Activated CD4-positive, alpha-beta T cell treated with anti-CD3 and anti-CD28 coated beads, Interleukin-2, amount 10 ng/mL, durations not matched to agents 7 days and 5 days (primary cell): ENCODE measurements around the gene UCKL1. TPM values are rescaled to one million over a fixed set of nuclear protein-coding genes. Genes with fewer than 3 reads are reported as not detected.
A peak's percentile ranks its signal among the peaks of the same experiment; 100 is the strongest.

Experiments
- CTCF ChIA-PET: fragments of 350-600 bp; sonication (Branson Sonifier 250); formaldehyde crosslinking; loops from one replicate; lab custom pipeline; 2021; ENCODE audit warnings: antibody characterized with exemption; lab: Charles Lee
- POLR2A ChIA-PET: fragments of 350-600 bp; sonication (Branson Sonifier 250); formaldehyde crosslinking; loops from one replicate; lab custom pipeline; 2021; ENCODE audit warnings: antibody characterized with exemption; lab: Charles Lee
- DNase-seq: peaks from one replicate; pipeline ENCODE4 v3.0.0-alpha.2; 2020
- H3K27ac Mint-ChIP-seq: one replicate; pipeline ENCODE4 v1.8.0; 2021; ENCODE audit warnings: mild to moderate bottlenecking, moderate library complexity, mixed read lengths
- H3K27me3 Mint-ChIP-seq: one replicate; pipeline ENCODE4 v1.8.0; 2021; ENCODE audit warnings: mixed read lengths
- H3K36me3 Mint-ChIP-seq: one replicate; pipeline ENCODE4 v1.8.0; 2021; ENCODE audit warnings: low read depth, mixed read lengths
- H3K4me1 Mint-ChIP-seq: one replicate; pipeline ENCODE4 v1.8.0; 2021; ENCODE audit warnings: mixed read lengths
- H3K4me3 Mint-ChIP-seq: one replicate; pipeline ENCODE4 v1.8.0; 2021; ENCODE audit warnings: mild to moderate bottlenecking, moderate library complexity, mixed read lengths
- H3K9me3 Mint-ChIP-seq: one replicate; pipeline ENCODE4 v1.8.0; 2021; ENCODE audit warnings: mixed read lengths
- total RNA-seq, 2 experiments: library from RNA; stranded (reverse); gene quantifications; one replicate each; pipeline ENCODE4 v1.2.3, GENCODE V29; 2021

Gene UCKL1
- total RNA-seq, 2 experiments from 2014 or later = 37.8 to 41.0 TPM

DNA sequence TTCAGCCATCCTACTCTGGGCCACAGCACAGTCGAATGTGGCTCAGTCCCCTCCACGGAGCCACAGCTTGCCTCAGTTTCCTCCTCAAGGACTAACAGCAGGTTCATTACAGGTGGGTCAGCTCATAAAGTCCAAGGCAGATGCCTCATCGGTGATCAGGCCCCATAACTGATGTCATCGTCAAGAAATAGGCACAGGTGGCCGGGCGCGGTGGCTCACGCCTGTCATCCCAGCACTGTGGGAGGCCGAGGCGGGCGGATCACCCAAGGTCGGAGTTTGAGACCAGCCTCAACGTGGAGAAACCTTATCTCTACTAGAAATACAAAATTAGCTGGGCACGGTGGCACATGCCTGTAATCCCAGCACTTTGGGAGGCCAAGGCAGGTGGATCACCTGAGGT lies 3.4 kb downstream of the UCKL1 start:
- CTCF ChIA-PET = interaction anchor here (0.7 to 1.6 kb wide), 4 partner anchors 10 to 186 kb away, joined by 3 to 7 read pairs (median 4); partner anchors contain the start of gene SAMD10
- Mint-ChIP-seq H3K4me3 (no peak overlapping the region), H3K27ac (no peak overlapping the region), H3K27me3 (no peaks in the 10 kb centered on the region), H3K4me1 (peaks cover 58% of the 10 kb centered on the region), H3K9me3 (no peaks in the 10 kb centered on the region), H3K36me3 (peaks cover 5% of the 10 kb centered on the region)
- no peak for DNase-seq
- POLR2A ChIA-PET = no interaction called here

DNA sequence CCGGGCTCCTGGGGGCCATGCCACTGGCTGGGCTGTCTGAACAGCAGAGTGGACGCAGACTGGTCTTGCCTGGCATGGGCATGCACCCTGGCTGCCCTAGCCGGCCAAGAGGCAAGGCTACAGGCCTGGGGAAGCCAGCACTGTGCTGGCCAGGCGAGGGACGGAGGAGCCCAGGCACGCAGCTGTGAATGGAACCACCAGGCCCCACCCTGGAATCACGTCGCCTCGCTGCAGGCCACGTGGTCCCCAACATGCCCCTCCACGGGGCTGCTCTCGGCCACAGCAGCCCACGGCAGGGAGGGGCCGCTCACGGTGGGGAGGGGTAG lies 4.0 kb downstream of the UCKL1 start:
- H3K27ac Mint-ChIP-seq = no peak overlapping the region
- no peak for DNase-seq
- H3K36me3 Mint-ChIP-seq = peaks cover 5% of the 10 kb centered on the region
- CTCF ChIA-PET = interaction anchor here (1.4 to 1.6 kb wide), 3 partner anchors 9 to 86 kb away, joined by 3 to 7 read pairs (median 4); partner anchors contain the start of gene SAMD10
- H3K4me1 Mint-ChIP-seq = peaks cover 58% of the 10 kb centered on the region
- H3K9me3 Mint-ChIP-seq = no peaks in the 10 kb centered on the region
- H3K4me3 Mint-ChIP-seq = no peak overlapping the region
- POLR2A ChIA-PET = no interaction called here
- H3K27me3 Mint-ChIP-seq = no peaks in the 10 kb centered on the region

DNA sequence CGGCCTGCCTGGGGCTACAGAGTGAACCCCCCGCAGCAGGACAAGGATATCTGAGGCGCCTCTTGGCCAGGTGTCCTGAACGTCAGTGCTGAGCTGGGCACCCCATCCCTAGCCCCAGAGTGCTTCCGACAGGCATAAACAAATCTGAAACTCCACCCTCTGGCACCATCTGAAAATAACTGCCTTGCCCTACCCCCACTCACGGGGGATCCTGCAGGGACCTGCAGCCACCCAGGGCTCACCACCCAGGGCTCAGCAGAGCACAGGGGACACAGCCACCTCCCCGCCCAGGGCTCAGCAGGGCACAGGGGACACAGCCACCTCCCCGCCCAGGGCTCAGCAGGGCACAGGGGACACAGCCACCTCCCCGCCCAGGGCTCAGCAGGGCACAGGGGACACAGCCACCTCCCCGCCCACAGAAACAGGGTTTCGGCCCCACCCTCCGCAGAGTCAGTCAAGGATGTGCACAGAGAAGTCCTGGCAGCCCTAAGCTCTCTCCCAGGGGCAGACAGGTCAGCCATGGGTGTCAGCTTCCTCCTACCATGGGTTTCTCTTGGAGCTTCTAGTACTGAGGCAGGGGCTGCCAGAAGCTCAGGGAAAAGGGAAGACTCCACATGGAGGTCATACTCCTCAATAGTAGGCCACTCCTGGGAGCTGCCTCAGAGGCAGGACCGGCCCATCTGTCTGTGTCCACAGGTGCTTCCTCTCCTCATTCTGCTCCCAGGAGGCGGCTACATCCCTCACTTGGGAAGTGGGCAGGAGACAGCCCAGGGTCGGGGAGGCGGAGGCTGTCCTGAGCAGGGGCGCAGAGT lies 4.6 kb downstream of the UCKL1 start:
- peaks cover 5% of the 10 kb centered on the region for H3K36me3 Mint-ChIP-seq
- POLR2A ChIA-PET = no interaction called here

DNA sequence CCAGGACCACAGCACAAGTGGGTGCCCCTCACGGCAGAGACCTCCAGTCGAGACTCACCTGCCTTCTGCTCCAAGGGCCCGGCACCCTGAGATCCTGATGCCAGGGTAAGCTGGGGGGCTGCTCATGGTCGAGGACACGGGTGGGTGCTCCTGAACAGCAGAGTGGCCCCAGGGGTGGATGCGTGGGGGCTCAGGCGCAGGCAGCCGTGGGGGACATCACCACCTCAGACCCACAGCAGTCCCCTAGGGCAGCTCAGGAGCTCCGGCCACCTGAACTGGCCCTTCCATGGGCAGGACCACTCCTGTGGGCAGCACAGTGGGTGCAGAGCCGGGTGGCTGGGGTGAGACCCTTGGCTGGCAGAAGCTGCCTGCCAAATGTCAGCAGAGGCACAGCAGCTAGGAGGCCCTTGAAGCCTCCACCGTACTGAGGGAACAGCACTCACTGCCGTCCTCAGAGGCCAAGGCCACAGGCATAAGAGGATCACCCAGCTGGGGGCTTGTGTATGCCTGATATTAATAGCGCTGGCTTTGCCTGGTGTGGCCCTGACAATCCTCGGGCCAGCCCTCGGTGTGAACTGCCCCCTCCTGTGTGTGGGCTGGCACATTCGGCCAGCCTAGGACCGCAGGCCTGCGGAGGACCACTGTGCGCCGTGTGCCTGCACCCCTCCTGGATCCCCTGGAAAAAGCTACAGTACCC lies 5.4 kb downstream of the UCKL1 start:
- Mint-ChIP-seq H3K27me3 (no peaks in the 10 kb centered on the region), H3K4me3 (no peak overlapping the region), H3K27ac (no peak overlapping the region), H3K36me3 (peaks cover 5% of the 10 kb centered on the region), H3K9me3 (no peaks in the 10 kb centered on the region), H3K4me1 (peaks cover 60% of the 10 kb centered on the region)
- ChIA-PET POLR2A (no interaction called here), CTCF (interaction anchor here (1.0 kb wide), 1 partner anchor 414 kb away, joined by 5 read pairs; the partner anchor contains the start of gene PTK6)
- no peak for DNase-seq

More for the DNA sequence above, 4.6 kb downstream of the UCKL1 start:
- Mint-ChIP-seq H3K9me3 (no peaks in the 10 kb centered on the region), H3K27me3 (no peaks in the 10 kb centered on the region), H3K4me1 (peaks cover 60% of the 10 kb centered on the region), H3K4me3 (no peak overlapping the region), H3K27ac (peak overlapping the region; percentile 9)
- DNase-seq = no peak
- CTCF ChIA-PET = interaction anchor here (1.0 to 1.5 kb wide), 3 partner anchors 9 to 414 kb away, joined by 4 to 7 read pairs (median 5); partner anchors contain the start of genes PTK6 and SAMD10

DNA sequence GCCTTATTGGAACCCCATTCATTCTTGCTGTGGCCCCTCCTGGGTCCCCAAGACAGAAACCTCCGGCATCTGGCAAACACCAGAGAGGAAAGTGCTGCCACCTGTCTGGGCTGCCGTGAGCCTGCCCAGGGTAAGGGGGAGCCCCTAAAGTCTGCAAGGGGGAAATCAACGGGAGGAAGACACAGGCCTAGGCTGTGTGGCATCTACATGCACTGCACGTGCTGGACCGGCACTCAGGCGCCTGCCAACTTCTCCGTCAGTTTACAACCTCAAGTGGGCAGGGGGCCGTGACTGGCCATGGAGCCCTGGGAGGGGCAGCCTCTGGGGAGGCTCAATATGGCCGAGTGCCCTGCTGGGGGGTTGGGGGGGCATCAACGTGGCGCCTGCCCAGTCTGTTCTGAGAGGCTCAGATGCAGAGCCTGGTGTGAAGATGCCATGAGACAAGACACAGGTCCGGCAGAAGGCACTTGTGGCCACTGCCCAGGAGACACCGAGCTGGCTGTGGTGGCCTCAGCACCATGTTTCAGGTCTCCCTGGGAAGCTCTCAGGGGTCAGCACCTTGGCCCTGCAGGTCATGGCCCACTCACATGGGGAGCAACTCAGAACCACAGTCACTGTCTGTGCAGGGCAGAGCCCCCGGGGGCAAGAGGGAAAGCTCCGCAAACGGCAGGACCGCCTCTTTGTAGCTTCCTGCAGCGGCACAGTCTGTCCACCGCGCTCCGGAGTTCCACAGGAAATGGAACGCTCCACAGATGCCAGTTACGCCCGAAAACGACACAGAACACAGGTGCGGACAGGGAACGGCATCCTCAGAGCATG lies 8.4 kb downstream of the UCKL1 start:
- CTCF ChIA-PET = interaction anchor here (1.0 kb wide), 1 partner anchor 109 kb away, joined by 3 read pairs; no protein-coding TSS in a partner anchor
- Mint-ChIP-seq H3K4me1 (peaks cover 49% of the 10 kb centered on the region), H3K27me3 (no peaks in the 10 kb centered on the region), H3K36me3 (peaks cover 9% of the 10 kb centered on the region), H3K4me3 (peak overlapping the region; percentile 67), H3K27ac (peak overlapping the region; percentile 86), H3K9me3 (no peaks in the 10 kb centered on the region)
- POLR2A ChIA-PET = no interaction called here
- peak; percentile 57 for DNase-seq

DNA sequence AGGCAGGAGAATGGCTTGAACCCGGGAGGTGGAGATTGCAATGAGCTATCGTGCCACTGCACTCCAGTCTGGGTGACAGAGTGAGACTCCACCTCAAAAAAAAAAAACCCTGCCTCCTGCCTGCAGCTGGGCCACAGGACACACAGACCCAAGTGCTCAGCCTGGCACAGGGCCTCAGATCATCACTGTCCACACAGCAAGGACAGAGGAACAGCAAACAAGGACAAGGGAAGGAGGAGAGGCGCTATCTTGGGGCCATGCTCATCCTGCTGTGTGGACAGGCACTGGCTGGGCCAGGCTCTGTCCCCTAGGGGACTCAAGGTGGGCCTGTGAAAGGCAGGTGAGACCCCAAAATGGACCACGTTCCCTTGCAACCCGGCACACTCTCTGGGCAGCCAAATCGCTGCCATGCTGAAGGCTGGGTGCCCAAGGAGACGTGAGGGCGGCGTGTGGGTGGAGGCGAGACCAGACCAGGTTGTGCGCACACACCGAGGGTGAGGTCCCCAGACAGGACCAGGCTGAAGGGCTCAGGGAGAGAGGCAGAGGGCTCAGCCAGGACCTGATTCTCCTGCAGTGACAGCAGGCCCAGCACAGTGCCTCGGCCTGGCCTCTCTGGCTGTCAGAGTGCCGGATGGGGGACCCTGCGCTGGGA lies 9.1 kb downstream of the UCKL1 start:
- peak overlapping the region; percentile 87 for H3K27ac Mint-ChIP-seq
- no peak for DNase-seq
- H3K9me3 Mint-ChIP-seq = peaks cover 2% of the 10 kb centered on the region
- peaks cover 52% of the 10 kb centered on the region for H3K4me1 Mint-ChIP-seq
- CTCF ChIA-PET = interaction anchor here (1.0 kb wide), 1 partner anchor 110 kb away, joined by 3 read pairs; no protein-coding TSS in a partner anchor
- H3K27me3 Mint-ChIP-seq = no peaks in the 10 kb centered on the region
- POLR2A ChIA-PET = no interaction called here
- H3K36me3 Mint-ChIP-seq = peaks cover 12% of the 10 kb centered on the region
- peak overlapping the region; percentile 36 for H3K4me3 Mint-ChIP-seq

DNA sequence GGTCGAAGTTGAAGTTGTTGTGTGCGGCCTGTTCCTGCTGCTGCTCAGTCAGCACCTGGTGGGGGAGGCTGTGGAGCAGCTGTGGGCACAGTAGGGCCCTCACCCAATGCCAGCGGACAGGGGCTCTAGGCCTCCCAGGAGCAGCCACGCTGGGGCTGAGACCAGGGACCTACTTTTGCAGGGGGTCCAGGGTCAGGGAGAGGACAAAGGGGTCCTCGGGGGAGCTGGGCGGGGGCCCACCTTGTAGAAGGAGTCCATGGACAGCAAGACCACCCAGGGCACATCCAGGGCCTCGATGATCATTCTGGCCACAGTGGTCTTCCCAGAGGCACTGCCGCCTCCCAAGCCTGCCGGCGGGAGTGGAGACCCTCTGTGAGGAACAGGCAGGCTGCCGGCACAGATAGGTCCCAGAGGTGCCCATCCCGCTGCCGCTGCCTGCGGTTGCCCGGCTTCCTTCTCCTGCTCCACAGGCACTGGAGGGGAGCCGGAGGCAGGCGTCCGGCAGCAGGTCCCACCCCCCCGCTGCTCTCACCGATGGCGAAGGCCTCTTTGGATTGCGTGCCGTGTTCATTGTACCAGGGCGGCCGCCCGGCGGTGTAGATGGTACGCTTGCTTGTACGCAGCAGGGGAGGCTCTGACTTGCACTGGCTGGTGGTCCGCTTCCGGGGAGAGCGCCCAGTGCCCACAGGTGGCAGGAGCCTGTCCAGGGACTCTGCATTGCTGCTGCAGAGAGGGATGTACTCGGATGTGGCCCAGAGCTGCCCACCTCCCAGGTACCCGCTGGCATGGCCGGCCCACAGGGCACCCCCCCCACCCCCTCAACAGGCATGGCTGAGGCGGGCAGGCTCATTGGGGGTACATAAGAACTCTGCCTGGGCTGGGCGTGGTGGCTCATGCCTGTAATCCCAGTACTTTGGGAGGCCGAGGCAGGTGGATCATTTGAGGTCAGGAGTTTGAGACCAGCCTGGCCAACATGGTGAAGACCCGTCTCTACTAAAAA lies 10.0 kb downstream of the UCKL1 start:
- H3K27ac Mint-ChIP-seq = no peak overlapping the region
- peaks cover 16% of the 10 kb centered on the region for H3K36me3 Mint-ChIP-seq
- CTCF ChIA-PET = interaction anchor here (0.7 kb wide), 1 partner anchor 12 kb away, joined by 3 read pairs; no protein-coding TSS in a partner anchor
- DNase-seq = no peak
- no peaks in the 10 kb centered on the region for H3K27me3 Mint-ChIP-seq
- peaks cover 2% of the 10 kb centered on the region for H3K9me3 Mint-ChIP-seq
- POLR2A ChIA-PET = no interaction called here
- peaks cover 51% of the 10 kb centered on the region for H3K4me1 Mint-ChIP-seq
- no peak overlapping the region for H3K4me3 Mint-ChIP-seq

DNA sequence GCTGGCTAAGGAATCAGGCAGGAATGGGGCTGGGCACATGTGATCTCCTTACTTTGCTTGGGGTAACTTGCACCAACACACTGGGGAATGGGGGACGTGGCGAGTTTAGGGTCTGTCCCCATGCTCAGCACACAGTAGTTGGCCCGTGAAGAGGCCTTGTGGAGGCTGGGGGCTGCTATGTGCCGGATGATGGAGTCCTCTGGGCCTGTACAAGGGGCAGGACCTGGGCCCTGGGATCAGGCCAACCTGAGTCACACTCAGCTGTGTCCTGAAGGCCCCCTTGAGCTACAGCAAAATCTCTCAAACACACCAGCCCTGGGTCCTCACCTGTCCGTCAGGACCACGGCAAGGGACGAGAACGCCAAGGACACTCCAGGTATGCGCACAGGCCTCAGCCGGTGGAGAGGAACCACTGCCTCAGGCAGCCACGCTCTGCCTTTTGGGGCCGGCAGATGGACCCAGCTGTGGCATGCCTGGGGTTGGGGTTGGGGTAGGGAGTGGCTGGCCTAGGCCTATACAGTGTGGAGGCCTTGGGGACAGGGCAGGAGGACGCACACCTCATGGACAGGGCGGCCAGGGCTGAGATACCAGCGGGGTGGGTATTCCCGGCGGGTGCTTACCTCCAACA lies 11.1 kb downstream of the UCKL1 start:
- Mint-ChIP-seq H3K36me3 (peaks cover 24% of the 10 kb centered on the region), H3K27ac (peak overlapping the region; percentile 80), H3K4me1 (peaks cover 59% of the 10 kb centered on the region), H3K27me3 (no peaks in the 10 kb centered on the region), H3K4me3 (no peak overlapping the region), H3K9me3 (peaks cover 2% of the 10 kb centered on the region)
- POLR2A ChIA-PET = no interaction called here
- CTCF ChIA-PET = interaction anchor here (0.7 kb wide), 1 partner anchor 11 kb away, joined by 3 read pairs; no protein-coding TSS in a partner anchor
- DNase-seq = no peak

DNA sequence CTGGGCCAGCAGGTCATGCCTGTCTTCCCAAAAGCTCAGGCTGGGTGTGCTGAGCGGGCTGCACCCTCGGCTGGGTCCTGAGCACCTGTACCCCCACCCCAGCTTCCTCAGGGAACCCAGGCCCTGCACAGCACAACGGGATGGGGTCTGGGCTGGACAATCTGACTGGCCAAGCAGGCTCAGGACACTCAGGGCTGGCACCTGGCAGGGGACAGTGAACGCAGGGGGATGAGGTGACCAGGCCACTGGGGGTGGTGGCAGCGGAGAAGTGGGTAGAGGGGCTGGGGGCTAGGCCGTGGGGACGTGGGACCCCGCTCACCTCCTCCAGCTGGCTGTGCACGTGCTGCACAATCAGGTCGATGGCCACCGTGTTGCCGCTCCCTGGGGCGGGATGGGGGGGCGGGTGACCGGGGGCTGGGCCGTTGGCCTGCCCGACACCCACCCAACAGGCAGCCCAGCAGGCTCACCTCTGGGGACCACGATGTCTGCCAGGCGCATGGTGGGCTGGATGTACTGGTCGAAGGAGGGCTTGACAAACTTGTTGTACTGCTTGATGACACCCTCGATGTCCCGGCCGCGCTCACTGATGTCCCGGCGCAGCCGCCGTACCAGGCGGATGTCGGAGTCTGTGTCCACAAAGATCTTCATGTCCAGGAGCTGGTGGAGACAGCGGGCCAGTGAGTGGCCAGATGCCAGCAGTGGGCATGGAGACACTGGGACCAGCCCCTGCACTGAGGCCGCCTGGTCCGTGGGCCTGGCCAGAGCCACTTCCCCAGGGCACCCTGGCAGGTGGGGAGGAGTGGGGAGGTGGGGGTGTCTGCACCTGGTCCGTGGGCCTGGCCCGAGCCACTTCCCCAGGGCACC lies 11.9 kb downstream of the UCKL1 start:
- CTCF ChIA-PET = interaction anchor here (1.2 to 1.3 kb wide), 2 partner anchors 12 to 94 kb away, joined by 4 to 5 read pairs; partner anchors contain the start of gene UCKL1

DNA sequence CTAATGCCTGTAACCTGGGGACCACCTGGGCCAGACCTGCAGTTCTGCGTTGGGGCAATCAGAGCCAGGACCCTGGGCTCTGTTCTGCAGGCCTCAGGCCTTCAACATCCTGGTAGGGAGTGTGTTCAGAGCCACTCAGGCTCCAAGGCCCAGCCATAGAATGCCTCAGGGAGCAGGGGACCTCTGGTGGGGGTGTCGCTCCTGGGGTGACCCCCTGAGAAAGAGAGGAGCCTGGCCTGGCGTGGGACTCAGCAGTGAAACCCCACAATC lies 12.5 kb downstream of the UCKL1 start:
- Mint-ChIP-seq H3K27me3 (no peaks in the 10 kb centered on the region), H3K27ac (no peak overlapping the region), H3K36me3 (peaks cover 29% of the 10 kb centered on the region), H3K9me3 (peaks cover 2% of the 10 kb centered on the region), H3K4me3 (no peak overlapping the region), H3K4me1 (peaks cover 45% of the 10 kb centered on the region)
- no peak for DNase-seq
- ChIA-PET POLR2A (no interaction called here), CTCF (interaction anchor here (1.2 to 1.3 kb wide), 2 partner anchors 13 to 95 kb away, joined by 4 to 5 read pairs; partner anchors contain the start of gene UCKL1)

More for the DNA sequence above, 11.9 kb downstream of the UCKL1 start:
- peaks cover 29% of the 10 kb centered on the region for H3K36me3 Mint-ChIP-seq
- no peaks in the 10 kb centered on the region for H3K27me3 Mint-ChIP-seq
- POLR2A ChIA-PET = no interaction called here
- no peak overlapping the region for H3K27ac Mint-ChIP-seq
- H3K4me3 Mint-ChIP-seq = no peak overlapping the region
- H3K9me3 Mint-ChIP-seq = peaks cover 2% of the 10 kb centered on the region
- no peak for DNase-seq
- peaks cover 51% of the 10 kb centered on the region for H3K4me1 Mint-ChIP-seq
